DND-41 (cell line): ENCODE measurements around the gene FBN1.

ENCODE experiments used
- ATAC-seq: fragments of 200-7000 bp; cut with Tn5 transposase; 3 replicates; pipeline ENCODE4 v1.9.1; 2021; ENCODE audit warnings: low read depth; ENCODE audit not compliant: insufficient read depth
- DNase-seq: peaks from one replicate; pipeline ENCODE4 v3.0.0-alpha.2; 2020
- H2AFZ ChIP-seq: 2 replicates; pipeline ENCODE4 v1.6.0; 2012; ENCODE audit warnings: low read depth, low read length
- H3K27ac ChIP-seq: 2 replicates; pipeline ENCODE4 v1.5.1; 2012; ENCODE audit warnings: low read length, inconsistent platforms
- H3K27me3 ChIP-seq: fragments of 200-600 bp; sonication (generic); 2 replicates; pipeline ENCODE4 v1.6.0; 2012; ENCODE audit warnings: low read length, mild to moderate bottlenecking, inconsistent platforms; ENCODE audit not compliant: insufficient read depth, poor library complexity
- H3K36me3 ChIP-seq: 2 replicates; pipeline ENCODE4 v1.5.1; 2012; ENCODE audit warnings: low read length, inconsistent platforms; ENCODE audit not compliant: insufficient read depth
- H3K4me1 ChIP-seq: 2 replicates; pipeline ENCODE4 v1.5.1; 2012; ENCODE audit warnings: mild to moderate bottlenecking, low read length; ENCODE audit not compliant: insufficient read depth
- H3K4me2 ChIP-seq: 2 replicates; pipeline ENCODE4 v1.6.0; 2012; ENCODE audit warnings: mild to moderate bottlenecking, moderate library complexity, low read length, inconsistent platforms; ENCODE audit not compliant: insufficient read depth
- H3K4me3 ChIP-seq, 2 experiments: fragments of 200-600 bp in 1 of 2; shearing (Covaris generic) in 1 of 2; 2 replicates each; pipeline ENCODE4 v1.5.1; 2012 to 2016; ENCODE audit warnings: inconsistent platforms in 2 of 2, low read length in 2 of 2, mild to moderate bottlenecking in 2 of 2, low read depth in 1 of 2, moderate library complexity in 1 of 2
- H3K79me2 ChIP-seq: 2 replicates; pipeline ENCODE4 v1.6.0; 2012; ENCODE audit warnings: low read length, inconsistent platforms; ENCODE audit not compliant: insufficient read depth
- H3K9ac ChIP-seq: 2 replicates; pipeline ENCODE4 v1.6.0; 2012; ENCODE audit warnings: low read depth, mild to moderate bottlenecking, inconsistent platforms, low read length, moderate library complexity
- H3K9me3 ChIP-seq: 2 replicates; pipeline ENCODE4 v1.5.1; 2012; ENCODE audit warnings: low read length, moderate library complexity, mild to moderate bottlenecking, inconsistent platforms; ENCODE audit not compliant: insufficient read depth, severe bottlenecking
- H4K20me1 ChIP-seq: 2 replicates; pipeline ENCODE4 v1.6.0; 2012; ENCODE audit warnings: low read length; ENCODE audit not compliant: insufficient read depth
- EZH2 ChIP-seq: IDR thresholded peaks from 3 replicates; pipeline ENCODE4 v1.6.1; 2012; ENCODE audit warnings: borderline replicate concordance, low read depth, mild to moderate bottlenecking, moderate library complexity, low read length, inconsistent platforms; ENCODE audit not compliant: severe bottlenecking
- TF ChIP-seq, protein P1 (sequence below): IDR thresholded peaks from 2 replicates; pipeline ENCODE4 v1.5.1; 2012; ENCODE audit warnings: borderline replicate concordance, low read length, moderate library complexity, mild to moderate bottlenecking; ENCODE audit not compliant: poor library complexity, severe bottlenecking; ENCODE audit errors: extremely low read depth

Gene FBN1

GRCh38 chr15:48500595-48500994 lies 144.9 kb downstream of the FBN1 start:
- TF ChIP-seq, protein P1, sequence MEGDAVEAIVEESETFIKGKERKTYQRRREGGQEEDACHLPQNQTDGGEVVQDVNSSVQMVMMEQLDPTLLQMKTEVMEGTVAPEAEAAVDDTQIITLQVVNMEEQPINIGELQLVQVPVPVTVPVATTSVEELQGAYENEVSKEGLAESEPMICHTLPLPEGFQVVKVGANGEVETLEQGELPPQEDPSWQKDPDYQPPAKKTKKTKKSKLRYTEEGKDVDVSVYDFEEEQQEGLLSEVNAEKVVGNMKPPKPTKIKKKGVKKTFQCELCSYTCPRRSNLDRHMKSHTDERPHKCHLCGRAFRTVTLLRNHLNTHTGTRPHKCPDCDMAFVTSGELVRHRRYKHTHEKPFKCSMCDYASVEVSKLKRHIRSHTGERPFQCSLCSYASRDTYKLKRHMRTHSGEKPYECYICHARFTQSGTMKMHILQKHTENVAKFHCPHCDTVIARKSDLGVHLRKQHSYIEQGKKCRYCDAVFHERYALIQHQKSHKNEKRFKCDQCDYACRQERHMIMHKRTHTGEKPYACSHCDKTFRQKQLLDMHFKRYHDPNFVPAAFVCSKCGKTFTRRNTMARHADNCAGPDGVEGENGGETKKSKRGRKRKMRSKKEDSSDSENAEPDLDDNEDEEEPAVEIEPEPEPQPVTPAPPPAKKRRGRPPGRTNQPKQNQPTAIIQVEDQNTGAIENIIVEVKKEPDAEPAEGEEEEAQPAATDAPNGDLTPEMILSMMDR: no peak
- TF ChIP-seq EZH2: no peak
- Histone ChIP-seq H3K4me1 (no peaks in the 10 kb centered on the region), H3K9ac (no peak overlapping the region), H3K9me3 (no peaks in the 10 kb centered on the region), H3K27me3 (no peaks in the 10 kb centered on the region), H3K4me3 (no peak overlapping the region), H2AFZ (no peak overlapping the region), H3K36me3 (no peaks in the 10 kb centered on the region), H3K79me2 (no peaks in the 10 kb centered on the region), H3K27ac (no peak overlapping the region), H4K20me1 (no peaks in the 10 kb centered on the region), H3K4me2 (no peak overlapping the region)
- ATAC-seq (no peak), DNase-seq (no peak)

DNA sequence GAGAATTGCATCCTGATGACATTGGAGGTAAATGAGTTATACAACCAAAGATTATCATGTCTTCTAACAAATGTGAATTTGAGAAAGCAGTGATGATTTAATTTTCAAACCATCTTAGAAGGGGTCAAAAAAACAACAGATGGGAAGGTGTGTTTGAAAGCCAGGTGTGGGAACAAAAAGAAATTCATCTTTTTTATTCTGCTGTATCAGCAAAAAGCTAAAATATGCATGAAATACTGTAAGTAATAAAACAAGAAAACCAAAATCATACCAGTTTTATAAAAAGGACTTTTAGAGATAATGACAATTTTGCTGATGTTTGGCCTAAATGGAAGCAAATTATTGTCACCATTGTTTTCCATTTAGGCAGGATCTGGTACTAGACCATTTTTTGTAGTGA lies 145.5 kb downstream of the FBN1 start:
- no peaks in the 10 kb centered on the region for H3K79me2 ChIP-seq

DNA sequence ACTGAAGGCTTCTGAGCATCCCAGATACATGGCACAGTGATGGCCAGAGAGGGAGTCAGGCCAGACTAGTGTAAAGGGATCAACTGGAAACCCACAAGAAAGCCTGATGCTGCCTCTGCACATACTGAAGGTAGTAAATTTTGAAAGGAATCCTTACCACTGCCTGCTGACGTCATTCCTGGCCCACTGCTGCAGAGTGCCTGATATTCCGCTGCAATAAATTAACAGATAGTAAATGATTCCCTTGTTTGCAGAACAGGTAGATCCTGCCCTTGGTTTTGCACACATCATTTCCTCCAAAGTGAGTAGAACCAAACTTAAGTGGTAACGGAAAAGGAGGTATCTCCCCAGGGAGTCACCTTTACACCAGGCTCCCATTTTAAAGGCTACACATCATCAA lies 146.7 kb downstream of the FBN1 start:
- H3K9me3 ChIP-seq: no peaks in the 10 kb centered on the region
- no peaks in the 10 kb centered on the region for H4K20me1 ChIP-seq
- H3K27me3 ChIP-seq: no peaks in the 10 kb centered on the region
- no peak overlapping the region for H3K27ac ChIP-seq
- no peak overlapping the region for H3K4me2 ChIP-seq
- DNase-seq: no peak
- no peaks in the 10 kb centered on the region for H3K36me3 ChIP-seq
- H2AFZ ChIP-seq: no peak overlapping the region
- no peak overlapping the region for H3K9ac ChIP-seq
- H3K4me3 ChIP-seq: no peak overlapping the region
- ATAC-seq: no peak
- no peaks in the 10 kb centered on the region for H3K79me2 ChIP-seq
- TF ChIP-seq, protein P1: no peak
- no peak for TF ChIP-seq EZH2
- no peaks in the 10 kb centered on the region for H3K4me1 ChIP-seq

More for the DNA sequence above, 145.5 kb downstream of the FBN1 start:
- ATAC-seq: no peak
- Histone ChIP-seq H3K9me3 (no peaks in the 10 kb centered on the region), H3K4me2 (no peak overlapping the region), H3K4me1 (no peaks in the 10 kb centered on the region), H3K36me3 (no peaks in the 10 kb centered on the region), H2AFZ (no peak overlapping the region), H3K4me3 (no peak overlapping the region), H3K27me3 (no peaks in the 10 kb centered on the region), H4K20me1 (no peaks in the 10 kb centered on the region), H3K9ac (no peak overlapping the region), H3K27ac (no peak overlapping the region)
- TF ChIP-seq EZH2: no peak
- TF ChIP-seq, protein P1: no peak
- DNase-seq: no peak

DNA sequence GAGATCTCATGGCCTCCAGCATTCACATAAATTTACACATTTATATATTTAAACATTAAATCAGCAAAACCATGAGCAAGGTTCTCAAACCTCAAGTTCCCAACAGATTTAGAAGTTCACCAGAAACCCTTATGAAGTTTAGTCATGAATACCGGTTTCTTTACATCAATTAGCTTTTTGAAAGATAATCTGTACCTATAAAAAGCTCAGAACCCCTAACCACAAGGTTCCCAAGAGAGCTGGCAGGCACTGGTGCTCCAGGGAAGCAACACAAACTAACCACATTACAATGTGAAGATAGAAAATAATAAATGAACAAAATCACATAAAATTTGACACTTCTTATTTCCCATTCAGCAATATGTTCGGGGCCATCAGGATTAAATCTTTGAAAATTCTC lies 150.9 kb downstream of the FBN1 start:
- Histone ChIP-seq H3K36me3 (no peaks in the 10 kb centered on the region), H3K9me3 (no peaks in the 10 kb centered on the region), H3K4me3 (no peak overlapping the region), H3K79me2 (no peaks in the 10 kb centered on the region), H3K9ac (no peak overlapping the region), H3K4me1 (no peaks in the 10 kb centered on the region), H4K20me1 (no peaks in the 10 kb centered on the region), H3K27ac (no peak overlapping the region), H3K4me2 (no peak overlapping the region), H3K27me3 (no peaks in the 10 kb centered on the region), H2AFZ (no peak overlapping the region)
- TF ChIP-seq EZH2: no peak
- TF ChIP-seq, protein P1: no peak
- no peak for DNase-seq
- no peak for ATAC-seq
